Neural cell (in vitro differentiated cells): ENCODE results near the gene DPP10. TPM values are rescaled to one million over a fixed set of nuclear protein-coding genes. Genes with fewer than 3 reads are reported as not detected.

Experiments used
- H2AFZ ChIP-seq: fragments of 200-600, 300-800 bp; sonication (generic), shearing (Covaris generic); 2 replicates; pipeline ENCODE4 v1.6.0; 2014; ENCODE audit warnings: low read depth, mild to moderate bottlenecking, antibody characterized with exemption, low read length, moderate library complexity
- H3F3A ChIP-seq: fragments of 200-600 bp; shearing (Covaris generic); 2 replicates; pipeline ENCODE4 v1.6.1; 2016; ENCODE audit warnings: mild to moderate bottlenecking, moderate library complexity, mixed read lengths, antibody characterized with exemption, low read length; ENCODE audit not compliant: insufficient read depth, poor library complexity, severe bottlenecking
- H3K27ac ChIP-seq: fragments of 200-600, 300-800 bp; sonication (generic), shearing (Covaris generic); 2 replicates; pipeline ENCODE4 v1.5.1; 2014; ENCODE audit warnings: mild to moderate bottlenecking, low read length, moderate library complexity
- H3K27me3 ChIP-seq: fragments of 300-800, 200-600 bp; sonication (generic), shearing (Covaris generic); 2 replicates; pipeline ENCODE4 v1.6.0; 2014; ENCODE audit warnings: mild to moderate bottlenecking, low read depth, low read length, moderate library complexity; ENCODE audit not compliant: insufficient read depth
- H3K36me3 ChIP-seq: fragments of 300-800, 200-600 bp; sonication (generic), shearing (Covaris generic); 2 replicates; pipeline ENCODE4 v1.5.1; 2014; ENCODE audit warnings: mild to moderate bottlenecking, antibody characterized with exemption, low read length, moderate library complexity; ENCODE audit not compliant: insufficient read depth
- H3K4me2 ChIP-seq: fragments of 300-800, 200-600 bp; sonication (generic), shearing (Covaris generic); 2 replicates; pipeline ENCODE4 v1.6.0; 2014; ENCODE audit warnings: mild to moderate bottlenecking, low read length
- H3K4me3 ChIP-seq: fragments of 300-800, 200-600 bp; sonication (generic), shearing (Covaris generic); 2 replicates; pipeline ENCODE4 v1.5.1; 2014; ENCODE audit warnings: mild to moderate bottlenecking, low read length, moderate library complexity
- H3K79me2 ChIP-seq: fragments of 200-600 bp; shearing (Covaris generic); replicated peaks from 2 replicates; pipeline ENCODE4 v1.6.0; 2014; ENCODE audit warnings: mild to moderate bottlenecking, low read length, moderate library complexity; ENCODE audit not compliant: insufficient read depth
- H3K9ac ChIP-seq: fragments of 300-800, 200-600 bp; sonication (generic), shearing (Covaris generic); 2 replicates; pipeline ENCODE4 v1.6.1; 2016; ENCODE audit warnings: mild to moderate bottlenecking, low read length, mixed read lengths
- H3K9me2 ChIP-seq: fragments of 200-600 bp; shearing (Covaris generic); 2 replicates; pipeline ENCODE4 v1.6.1; 2016; ENCODE audit warnings: mild to moderate bottlenecking, low read length, mixed read lengths; ENCODE audit not compliant: insufficient read depth
- H3K9me3 ChIP-seq: fragments of 200-600, 300-800 bp; sonication (generic), shearing (Covaris generic); 2 replicates; pipeline ENCODE4 v1.6.1; 2016; ENCODE audit warnings: mild to moderate bottlenecking, mixed run types, low read length, moderate library complexity, mixed read lengths
- H4K20me1 ChIP-seq: fragments of 200-600 bp; shearing (Covaris generic); 2 replicates; pipeline ENCODE4 v1.6.1; 2016; ENCODE audit warnings: mild to moderate bottlenecking, mixed run types; ENCODE audit not compliant: insufficient read depth
- EP300 ChIP-seq: fragments of 450-650 bp; conservative IDR thresholded peaks from 2 replicates; pipeline ENCODE4 v1.6.1; 2014; ENCODE audit warnings: antibody characterized with exemption, mild to moderate bottlenecking, moderate library complexity; ENCODE audit not compliant: poor library complexity, severe bottlenecking
- EZH2 ChIP-seq: fragments of 200-600, 300-800 bp; shearing (Covaris generic), sonication (generic); IDR thresholded peaks from 2 replicates; pipeline ENCODE4 v1.6.1; 2014; ENCODE audit warnings: antibody characterized with exemption, low read length, borderline replicate concordance, mild to moderate bottlenecking; ENCODE audit not compliant: insufficient read depth, poor library complexity, severe bottlenecking
- MXI1 ChIP-seq: fragments of 450-650 bp; conservative IDR thresholded peaks from 2 replicates; pipeline ENCODE4 v1.6.1; 2014; ENCODE audit warnings: antibody characterized with exemption, mild to moderate bottlenecking; ENCODE audit not compliant: poor library complexity, severe bottlenecking
- POLR2AphosphoS5 ChIP-seq: IDR thresholded peaks from 2 replicates; pipeline ENCODE4 v1.6.1; 2012
- RAD21 ChIP-seq: fragments of 450-650 bp; conservative IDR thresholded peaks from 2 replicates; pipeline ENCODE4 v1.6.1; 2014; ENCODE audit warnings: antibody characterized with exemption, mild to moderate bottlenecking, moderate library complexity
- SMC3 ChIP-seq: fragments of 450-650 bp; conservative IDR thresholded peaks from 2 replicates; pipeline ENCODE4 v1.6.1; 2014; ENCODE audit warnings: antibody characterized with exemption, mild to moderate bottlenecking, moderate library complexity; ENCODE audit not compliant: poor library complexity
- TAF1 ChIP-seq: IDR thresholded peaks from 2 replicates; pipeline ENCODE4 v1.6.1; 2012; ENCODE audit warnings: low read depth
- polyA minus RNA-seq: library from RNA; depleted of rRNA, polyadenylated mRNA; stranded (reverse); fragments of >200 nt; gene quantifications from 2 replicates; pipeline ENCODE4 v1.2.3, GENCODE V29; 2014
- polyA plus RNA-seq: library from polyadenylated mRNA; depleted of rRNA; stranded (reverse); fragments of >200 nt; gene quantifications from 2 replicates; pipeline ENCODE4 v1.2.3, GENCODE V29; 2014
- TF ChIP-seq, protein P1 (sequence below): fragments of 450-650 bp; IDR thresholded peaks from 2 replicates; pipeline ENCODE4 v1.5.1; 2014; ENCODE audit warnings: antibody characterized with exemption, mild to moderate bottlenecking, moderate library complexity; ENCODE audit not compliant: poor library complexity, severe bottlenecking
- TF ChIP-seq, protein P2 (sequence below): IDR thresholded peaks from 2 replicates; pipeline ENCODE4 v1.6.1; 2012; ENCODE audit warnings: borderline replicate concordance

DPP10 gene
- polyA plus RNA-seq: 13.9 and 15.1 TPM in 2 replicates
- 29.5 and 33.1 TPM in 2 replicates for polyA minus RNA-seq

DNA sequence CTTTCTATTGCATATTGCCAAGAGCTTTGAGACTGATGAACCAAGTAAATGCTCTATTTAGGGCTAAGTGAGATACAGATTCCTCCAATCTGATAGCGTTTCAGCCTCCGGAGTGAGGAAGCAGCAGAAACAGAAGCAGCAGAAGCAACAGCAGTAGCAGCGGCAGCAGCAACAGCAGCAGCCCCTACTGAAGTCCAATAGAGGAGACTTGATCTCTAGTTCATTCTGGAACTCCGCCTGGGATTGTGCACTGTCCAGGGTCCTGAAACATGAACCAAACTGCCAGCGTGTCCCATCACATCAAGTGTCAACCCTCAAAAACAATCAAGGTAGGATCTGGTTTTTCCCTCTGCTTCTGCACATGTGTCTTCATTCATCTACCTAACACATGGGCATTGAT is at the start of gene DPP10:
DPP10 (plus strand) TSS at position 132 of the 400 bp plus-strand sequence.
- Histone ChIP-seq H3K4me3 (peak within 1 kb of the TSS; percentile 54), H2AFZ (no peak within 1 kb of the TSS), H3K79me2 (no peaks in the 10 kb centered on the region), H3K9me2 (no peaks in the 10 kb centered on the region), H3K9me3 (no peaks in the 10 kb centered on the region), H4K20me1 (no peaks in the 10 kb centered on the region), H3F3A (no peaks in the 10 kb centered on the region), H3K4me2 (no peak within 1 kb of the TSS), H3K27me3 (no peaks in the 10 kb centered on the region), H3K9ac (no peak within 1 kb of the TSS), H3K36me3 (no peaks in the 10 kb centered on the region), H3K27ac (no peak within 1 kb of the TSS)
- TF ChIP-seq, protein P1, sequence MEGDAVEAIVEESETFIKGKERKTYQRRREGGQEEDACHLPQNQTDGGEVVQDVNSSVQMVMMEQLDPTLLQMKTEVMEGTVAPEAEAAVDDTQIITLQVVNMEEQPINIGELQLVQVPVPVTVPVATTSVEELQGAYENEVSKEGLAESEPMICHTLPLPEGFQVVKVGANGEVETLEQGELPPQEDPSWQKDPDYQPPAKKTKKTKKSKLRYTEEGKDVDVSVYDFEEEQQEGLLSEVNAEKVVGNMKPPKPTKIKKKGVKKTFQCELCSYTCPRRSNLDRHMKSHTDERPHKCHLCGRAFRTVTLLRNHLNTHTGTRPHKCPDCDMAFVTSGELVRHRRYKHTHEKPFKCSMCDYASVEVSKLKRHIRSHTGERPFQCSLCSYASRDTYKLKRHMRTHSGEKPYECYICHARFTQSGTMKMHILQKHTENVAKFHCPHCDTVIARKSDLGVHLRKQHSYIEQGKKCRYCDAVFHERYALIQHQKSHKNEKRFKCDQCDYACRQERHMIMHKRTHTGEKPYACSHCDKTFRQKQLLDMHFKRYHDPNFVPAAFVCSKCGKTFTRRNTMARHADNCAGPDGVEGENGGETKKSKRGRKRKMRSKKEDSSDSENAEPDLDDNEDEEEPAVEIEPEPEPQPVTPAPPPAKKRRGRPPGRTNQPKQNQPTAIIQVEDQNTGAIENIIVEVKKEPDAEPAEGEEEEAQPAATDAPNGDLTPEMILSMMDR: no peak
- TF ChIP-seq, protein P2, sequence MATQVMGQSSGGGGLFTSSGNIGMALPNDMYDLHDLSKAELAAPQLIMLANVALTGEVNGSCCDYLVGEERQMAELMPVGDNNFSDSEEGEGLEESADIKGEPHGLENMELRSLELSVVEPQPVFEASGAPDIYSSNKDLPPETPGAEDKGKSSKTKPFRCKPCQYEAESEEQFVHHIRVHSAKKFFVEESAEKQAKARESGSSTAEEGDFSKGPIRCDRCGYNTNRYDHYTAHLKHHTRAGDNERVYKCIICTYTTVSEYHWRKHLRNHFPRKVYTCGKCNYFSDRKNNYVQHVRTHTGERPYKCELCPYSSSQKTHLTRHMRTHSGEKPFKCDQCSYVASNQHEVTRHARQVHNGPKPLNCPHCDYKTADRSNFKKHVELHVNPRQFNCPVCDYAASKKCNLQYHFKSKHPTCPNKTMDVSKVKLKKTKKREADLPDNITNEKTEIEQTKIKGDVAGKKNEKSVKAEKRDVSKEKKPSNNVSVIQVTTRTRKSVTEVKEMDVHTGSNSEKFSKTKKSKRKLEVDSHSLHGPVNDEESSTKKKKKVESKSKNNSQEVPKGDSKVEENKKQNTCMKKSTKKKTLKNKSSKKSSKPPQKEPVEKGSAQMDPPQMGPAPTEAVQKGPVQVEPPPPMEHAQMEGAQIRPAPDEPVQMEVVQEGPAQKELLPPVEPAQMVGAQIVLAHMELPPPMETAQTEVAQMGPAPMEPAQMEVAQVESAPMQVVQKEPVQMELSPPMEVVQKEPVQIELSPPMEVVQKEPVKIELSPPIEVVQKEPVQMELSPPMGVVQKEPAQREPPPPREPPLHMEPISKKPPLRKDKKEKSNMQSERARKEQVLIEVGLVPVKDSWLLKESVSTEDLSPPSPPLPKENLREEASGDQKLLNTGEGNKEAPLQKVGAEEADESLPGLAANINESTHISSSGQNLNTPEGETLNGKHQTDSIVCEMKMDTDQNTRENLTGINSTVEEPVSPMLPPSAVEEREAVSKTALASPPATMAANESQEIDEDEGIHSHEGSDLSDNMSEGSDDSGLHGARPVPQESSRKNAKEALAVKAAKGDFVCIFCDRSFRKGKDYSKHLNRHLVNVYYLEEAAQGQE: peak; percentile 73
- TF ChIP-seq POLR2AphosphoS5: no peak

DNA sequence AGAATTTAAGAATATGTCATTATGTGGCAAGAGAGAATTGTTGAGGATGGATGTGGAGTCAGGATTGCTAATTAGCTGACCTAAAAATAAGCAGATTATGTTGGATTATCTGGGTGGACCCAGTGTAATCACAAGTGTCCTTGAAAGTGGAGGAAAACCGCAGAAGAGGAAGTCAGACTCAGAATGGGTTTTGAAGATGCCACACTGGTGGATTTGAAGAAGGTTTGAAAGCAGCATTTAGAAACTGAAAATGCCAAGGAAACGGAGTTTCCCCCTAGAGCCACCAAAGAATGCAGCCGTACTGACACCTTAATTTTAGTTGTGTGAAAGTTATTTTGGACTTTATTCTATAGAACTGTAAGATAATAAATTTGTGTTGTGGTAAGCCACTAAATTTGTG is 41.6 kb upstream of the DPP10 start:
- Histone ChIP-seq H3K79me2 (no peaks in the 10 kb centered on the region), H3K9ac (no peak overlapping the region), H3K9me2 (no peaks in the 10 kb centered on the region), H4K20me1 (no peaks in the 10 kb centered on the region), H3F3A (no peaks in the 10 kb centered on the region), H3K27ac (no peak overlapping the region), H3K36me3 (no peaks in the 10 kb centered on the region), H3K9me3 (no peaks in the 10 kb centered on the region), H3K4me3 (no peak overlapping the region), H3K27me3 (no peaks in the 10 kb centered on the region), H3K4me2 (no peak overlapping the region), H2AFZ (no peak overlapping the region)
- no peak for TF ChIP-seq RAD21
- TF ChIP-seq MXI1: no peak

DNA sequence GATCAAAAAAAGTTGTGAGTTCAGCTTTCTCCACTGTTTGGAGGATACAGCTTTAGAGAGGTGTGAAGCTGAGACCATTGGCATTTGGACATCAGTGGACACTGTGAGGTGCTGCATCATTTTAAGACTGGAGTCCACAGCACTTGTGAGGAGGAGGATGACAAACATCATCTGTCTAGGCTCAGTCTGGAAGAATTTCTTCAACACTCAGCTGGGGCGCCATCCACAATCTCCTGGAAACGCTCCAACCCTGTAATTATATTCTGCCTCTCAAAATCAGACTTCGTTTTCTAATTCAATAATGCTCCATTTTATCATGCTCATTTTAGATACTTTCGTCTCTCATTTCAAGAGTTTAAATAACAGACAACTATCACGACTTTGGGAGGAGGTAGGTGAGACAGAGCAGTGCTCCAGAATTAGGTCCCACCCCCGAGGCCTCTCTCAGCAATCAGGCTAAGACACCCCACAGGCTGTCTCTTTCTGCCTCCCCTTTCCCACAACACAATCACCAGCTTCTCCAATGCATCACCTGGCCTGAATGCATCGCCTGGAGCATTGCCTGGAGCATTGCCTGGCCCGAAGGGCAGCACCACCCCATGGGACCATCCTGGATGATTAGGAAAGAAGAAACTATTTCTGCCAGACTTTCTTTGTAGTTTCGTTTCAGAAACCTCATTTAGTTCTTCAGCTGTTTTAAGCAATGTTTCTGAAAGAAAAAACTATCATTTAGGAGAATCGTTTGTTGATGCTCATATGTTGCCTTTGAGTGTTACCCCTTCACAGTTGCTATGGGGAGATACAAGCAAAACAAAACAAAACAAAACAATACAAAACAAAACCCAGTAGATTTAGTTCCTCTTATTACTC is 37.0 kb upstream of the DPP10 start:
- no peaks in the 10 kb centered on the region for H3K36me3 ChIP-seq
- no peaks in the 10 kb centered on the region for H3K9me3 ChIP-seq
- TF ChIP-seq, protein P2: no peak
- TF ChIP-seq RAD21 (no peak), POLR2AphosphoS5 (no peak), EZH2 (no peak), EP300 (no peak), TAF1 (no peak), SMC3 (no peak), MXI1 (no peak)
- TF ChIP-seq, protein P1: no peak
- H3F3A ChIP-seq: no peaks in the 10 kb centered on the region
- no peaks in the 10 kb centered on the region for H3K9me2 ChIP-seq
- H3K9ac ChIP-seq: no peak overlapping the region
- H4K20me1 ChIP-seq: no peaks in the 10 kb centered on the region
- no peak overlapping the region for H3K4me3 ChIP-seq
- no peaks in the 10 kb centered on the region for H3K79me2 ChIP-seq
- no peak overlapping the region for H3K4me2 ChIP-seq
- no peak overlapping the region for H2AFZ ChIP-seq
- H3K27me3 ChIP-seq: no peaks in the 10 kb centered on the region
- H3K27ac ChIP-seq: no peak overlapping the region
